GDM1 (cell line): ENCODE results near the gene HUS1.

Experiments used
- DNase-seq: peaks from one replicate; lab custom pipeline; 2025; lab: John Stamatoyannopoulos, UW

Gene HUS1

DNA sequence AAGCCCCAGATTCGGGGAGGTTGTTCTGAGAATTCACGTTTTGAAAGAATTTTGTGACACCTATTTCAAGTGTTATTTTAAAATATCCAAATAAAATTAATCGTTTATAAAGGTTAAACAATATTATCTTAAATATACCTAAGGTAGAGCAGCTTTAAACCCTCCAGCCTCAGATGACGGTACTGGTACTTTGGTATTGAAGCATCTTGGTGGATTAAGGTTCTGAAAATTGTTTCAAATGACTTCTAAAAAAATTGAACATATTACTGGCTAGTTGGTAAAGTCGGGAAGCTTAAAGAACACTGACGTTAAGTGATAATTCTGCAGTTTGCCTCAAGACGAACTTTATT, 392 bp upstream of the HUS1 start:
- DNase-seq, result no peak

DNA sequence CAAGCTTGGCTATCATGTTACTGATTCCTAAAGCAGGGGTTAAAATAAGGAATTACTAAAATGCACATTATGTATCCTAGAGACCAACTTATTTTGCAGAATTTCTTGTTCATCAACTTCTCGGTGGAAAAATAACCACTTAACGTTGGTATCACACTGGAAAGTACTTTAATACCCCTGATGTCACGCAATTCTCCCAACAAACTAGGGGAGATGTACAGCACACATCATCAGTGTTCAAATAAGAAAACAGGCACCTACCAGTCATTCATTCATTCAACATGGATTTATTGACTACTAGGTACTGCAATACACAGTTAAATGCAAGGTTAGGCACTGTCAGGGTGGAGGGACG, 648 bp downstream of the HUS1 start:
- DNase-seq, result no peak

DNA sequence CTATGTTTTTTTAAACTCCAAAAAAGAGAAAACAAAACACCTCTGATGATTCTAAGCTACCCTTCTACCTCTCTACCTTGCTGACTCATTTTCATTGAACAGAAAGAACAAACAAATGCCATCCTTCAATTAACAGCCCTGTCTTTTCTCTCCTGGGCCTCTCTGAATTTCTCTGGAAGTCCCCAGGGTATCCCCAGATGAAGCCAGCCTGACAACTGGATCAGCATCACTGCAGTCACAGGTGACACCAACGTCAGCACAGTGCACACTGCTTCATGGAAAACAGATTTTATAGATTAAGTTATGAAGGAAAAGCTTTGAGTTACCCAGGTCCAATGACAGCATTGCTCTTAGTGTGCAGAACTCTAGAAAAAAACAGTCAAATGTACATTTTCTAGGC, 5.7 kb downstream of the HUS1 start:
- no peak for DNase-seq

DNA sequence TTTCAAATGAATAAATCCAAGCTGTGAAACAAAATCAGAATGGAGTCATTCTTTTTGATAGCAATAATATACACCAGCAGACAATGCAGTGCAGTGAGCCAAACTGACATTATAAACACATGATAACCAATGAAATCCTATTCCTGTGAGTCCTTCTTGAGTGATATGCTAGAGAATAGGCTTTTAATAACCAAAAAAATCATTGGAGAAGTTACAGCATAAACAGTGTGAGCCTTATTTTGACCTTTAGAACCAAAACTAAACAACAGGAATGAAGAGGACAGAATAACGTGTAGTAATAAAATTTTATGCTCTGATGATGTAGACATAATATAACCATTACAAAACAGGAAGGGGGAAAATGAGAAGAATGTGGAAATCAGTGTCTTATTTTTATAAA, 8.7 kb downstream of the HUS1 start:
- DNase-seq, result no peak

DNA sequence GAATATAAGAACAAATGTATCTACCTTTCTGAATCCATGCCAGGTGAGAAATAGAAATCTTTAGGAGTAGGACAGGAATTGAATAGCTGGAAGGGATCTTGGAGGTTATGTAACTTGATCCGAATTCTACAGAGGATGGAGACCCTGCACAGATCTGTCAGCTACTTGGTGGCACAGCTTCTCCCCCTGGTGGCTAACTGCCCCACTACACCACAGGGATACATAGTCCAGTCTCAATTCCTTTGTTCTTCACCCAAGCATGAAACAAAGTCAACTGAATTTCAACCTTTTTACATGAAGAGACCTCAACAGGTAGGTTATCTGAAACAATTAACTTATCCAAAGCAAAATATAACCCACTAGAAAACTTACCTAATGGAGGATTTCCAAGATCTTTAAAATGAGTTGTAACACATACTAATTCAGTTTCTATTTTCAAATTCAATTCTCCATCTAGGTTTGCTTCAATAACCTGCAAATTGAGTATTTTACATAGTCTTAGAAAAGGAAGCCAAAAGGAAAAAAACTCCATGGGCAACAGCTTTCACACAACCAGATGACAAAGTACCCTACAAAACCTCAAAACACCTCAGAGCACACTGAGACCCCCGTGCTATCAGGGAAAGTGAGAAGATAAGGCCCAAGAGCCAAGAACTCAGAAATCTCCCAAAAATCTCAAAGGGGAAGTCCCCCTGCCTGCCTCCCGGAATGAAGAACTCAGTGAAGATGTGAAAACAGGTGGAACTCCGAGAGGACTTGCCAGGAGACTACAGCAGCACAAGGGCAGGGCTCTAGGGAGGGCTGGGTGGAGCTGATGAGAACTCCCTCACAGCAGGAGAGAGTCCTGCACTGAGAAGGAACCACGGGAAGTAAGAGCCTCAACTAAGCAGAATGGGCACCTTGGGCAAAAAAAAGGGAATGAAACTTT, 10.3 kb downstream of the HUS1 start:
- peak; percentile 46 for DNase-seq

DNA sequence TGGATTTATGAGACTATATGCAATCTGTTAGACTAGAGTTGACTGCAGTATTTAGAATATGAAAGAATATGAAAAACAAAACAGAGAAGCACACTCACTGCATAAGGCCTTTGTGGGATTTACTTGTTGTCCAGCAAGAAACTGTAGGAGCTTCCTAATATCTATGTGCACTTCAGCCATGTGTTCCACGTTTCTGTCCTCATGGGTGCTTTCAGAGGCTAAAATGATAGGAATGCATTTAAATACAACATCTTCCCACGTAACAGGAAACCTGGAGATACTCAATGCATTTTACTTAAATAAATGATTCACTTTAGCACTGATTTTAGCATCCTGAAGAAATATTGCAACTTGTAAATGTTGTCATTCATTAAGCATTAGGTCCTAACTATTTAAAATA, 11.7 kb downstream of the HUS1 start:
- no peak for DNase-seq

DNA sequence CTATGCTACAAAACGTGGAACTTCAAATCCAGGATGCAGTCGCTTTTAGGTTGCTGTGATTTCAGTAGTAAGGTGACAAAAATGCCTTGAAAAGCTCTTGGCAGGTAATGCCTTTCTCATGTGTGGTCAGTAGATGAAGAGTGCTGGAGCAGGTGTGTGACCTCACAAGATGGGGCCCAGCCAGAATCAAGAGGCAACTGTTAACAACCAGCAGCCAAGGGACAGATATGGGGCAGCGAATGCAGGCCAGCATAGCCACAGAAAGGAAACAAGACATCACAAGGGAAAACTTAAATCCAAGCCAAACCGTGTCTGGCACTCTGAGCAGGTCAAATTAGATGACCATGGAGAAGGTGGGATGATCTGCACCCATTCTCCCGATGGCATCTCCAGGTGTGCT, 12.3 kb downstream of the HUS1 start:
- DNase-seq, result no peak

DNA sequence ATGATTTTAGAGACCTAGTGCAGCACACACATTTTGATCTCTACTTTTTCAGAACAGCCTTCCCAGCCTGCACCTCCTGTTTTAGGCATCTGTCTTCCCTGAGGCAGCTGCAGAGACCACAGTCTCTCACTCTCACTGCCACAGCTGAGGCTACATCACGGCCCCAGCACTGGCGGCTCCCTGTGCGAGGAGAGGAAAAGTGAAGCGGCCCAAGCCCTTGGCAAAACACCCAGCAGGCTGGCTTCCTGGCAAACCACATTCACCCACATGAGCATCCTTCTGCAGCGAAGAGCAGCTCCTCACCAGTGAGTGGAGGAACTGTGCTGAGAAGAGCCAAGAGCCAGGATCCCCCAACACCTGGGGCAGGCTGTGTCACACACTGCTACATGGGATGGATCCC, 14.0 kb downstream of the HUS1 start:
- DNase-seq, result no peak

DNA sequence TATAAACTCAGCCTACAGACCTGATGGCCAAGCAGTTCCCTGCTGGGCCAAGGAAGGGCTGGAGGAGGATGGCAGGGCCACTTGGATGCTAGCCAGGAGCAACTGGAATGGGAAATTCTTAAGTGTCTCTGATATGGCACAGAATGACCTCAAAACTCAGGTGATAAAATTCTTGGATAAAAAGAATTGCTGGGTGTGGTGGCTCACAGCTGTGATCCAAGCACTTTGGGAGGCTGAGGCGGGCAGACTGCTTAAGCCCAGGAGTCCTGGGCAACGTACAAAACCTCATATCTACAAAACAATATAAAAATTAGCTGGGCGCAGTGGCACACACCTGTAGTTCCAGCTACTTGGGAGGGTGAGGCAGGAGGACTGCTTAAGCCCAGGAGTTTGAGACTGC, 17.2 kb downstream of the HUS1 start:
- DNase-seq, result no peak

DNA sequence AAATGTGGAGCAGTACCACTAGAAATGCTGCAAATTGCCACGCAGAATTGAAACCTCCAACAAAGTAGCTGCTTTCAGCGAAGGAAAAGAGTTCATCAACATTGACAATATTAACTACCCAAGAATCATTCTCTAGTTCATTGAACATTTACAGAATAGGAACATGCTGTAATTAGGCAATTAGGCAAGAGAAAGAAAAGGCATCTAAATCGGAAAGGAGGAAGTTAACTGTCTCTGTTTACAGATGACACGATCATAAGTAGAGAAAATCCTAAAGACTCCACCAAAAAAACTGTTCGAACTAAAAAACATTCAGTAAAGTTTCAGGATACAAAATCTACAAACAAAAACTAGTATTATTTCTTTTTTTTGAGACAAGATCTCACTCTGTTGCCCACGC, 22.3 kb downstream of the HUS1 start:
- DNase-seq, result no peak

DNA sequence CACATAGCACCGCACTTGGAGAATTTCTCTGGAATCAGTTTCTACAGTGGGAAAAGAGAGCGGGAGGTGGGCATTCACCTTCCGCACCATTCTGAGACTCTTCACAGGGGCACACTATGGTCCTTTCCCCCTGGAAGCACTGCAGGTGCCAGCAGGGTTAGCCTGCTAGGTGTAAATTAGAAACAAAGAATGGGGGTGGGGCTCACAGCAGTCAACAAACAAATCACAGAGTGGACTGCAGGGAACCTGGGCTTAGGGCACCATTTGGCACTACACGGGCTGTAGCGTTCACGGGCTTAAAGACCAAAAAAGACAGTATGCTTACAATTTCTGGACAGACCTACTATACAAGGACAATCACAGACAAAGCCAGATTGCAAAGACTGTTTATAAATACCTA, 23.2 kb downstream of the HUS1 start:
- no peak for DNase-seq

DNA sequence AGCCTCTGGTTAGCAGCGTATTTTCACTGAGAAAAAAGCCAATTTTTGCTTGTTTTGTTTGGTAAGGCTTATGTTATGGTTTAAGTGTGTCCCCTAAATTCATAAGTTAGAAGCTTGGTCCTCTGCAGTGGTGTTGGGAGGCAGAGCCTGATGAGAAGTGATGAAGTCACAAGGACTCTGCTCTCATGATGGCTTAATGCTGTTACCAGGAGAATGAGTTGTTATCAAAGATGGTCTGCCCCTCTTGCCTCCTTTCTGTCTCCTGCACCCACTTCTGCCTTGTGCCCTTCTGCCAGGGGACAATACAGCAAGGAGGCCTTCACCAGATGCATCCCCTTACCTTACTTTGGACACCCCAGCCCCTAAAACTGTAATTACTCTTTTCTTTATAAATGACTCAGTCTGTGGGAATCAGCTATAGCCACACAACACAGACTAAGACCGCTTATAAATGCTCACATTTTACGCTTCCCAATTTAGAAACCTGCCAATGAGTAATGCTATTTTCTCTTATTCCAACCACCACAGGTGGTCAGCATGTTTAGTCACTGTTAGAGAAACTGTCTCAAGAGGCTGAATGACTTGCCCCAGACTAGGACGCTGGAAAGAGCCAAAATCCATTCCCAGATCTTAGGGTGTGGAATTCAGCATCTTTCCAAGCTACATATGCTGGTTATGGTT, 25.0 kb downstream of the HUS1 start:
- DNase-seq, result no peak

DNA sequence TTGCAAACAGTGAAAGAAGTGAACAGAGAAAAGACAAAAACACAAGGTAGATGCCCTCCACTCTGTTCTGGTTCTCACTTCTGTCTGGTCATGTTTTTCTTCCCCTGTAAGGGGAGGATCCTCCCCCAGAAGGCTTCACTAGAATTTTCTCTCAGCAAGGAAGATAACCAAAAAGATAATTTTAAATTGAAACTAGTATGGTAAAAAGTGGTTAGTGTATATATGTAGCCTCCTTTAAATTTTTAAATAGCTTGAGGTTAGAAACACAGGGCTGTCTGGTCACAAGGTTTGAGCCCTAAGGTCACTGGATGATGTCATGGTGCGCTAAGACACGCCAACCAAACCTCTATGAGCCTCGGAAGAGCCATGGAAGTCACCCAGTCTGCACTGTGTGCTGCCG, 25.6 kb downstream of the HUS1 start:
- DNase-seq, result no peak

DNA sequence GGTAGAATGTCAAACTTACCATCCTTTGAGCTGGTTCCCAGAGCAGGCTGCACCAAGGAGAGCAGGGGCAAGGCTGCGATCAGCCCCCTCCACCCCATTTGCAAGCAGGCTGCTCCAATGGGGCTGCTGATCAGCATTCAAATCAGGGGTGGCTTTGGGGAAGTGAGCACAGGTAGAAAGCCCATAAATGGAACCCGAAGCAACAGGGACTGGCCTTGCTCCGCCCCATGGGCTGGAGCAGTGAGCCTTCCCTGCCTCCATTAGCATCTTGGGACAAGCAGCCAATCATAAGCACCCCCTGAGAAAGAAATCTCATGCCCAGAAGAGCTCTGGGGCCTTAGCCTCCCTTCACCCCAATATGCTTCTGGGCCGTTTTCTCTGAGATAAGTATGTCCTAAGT, 27.2 kb downstream of the HUS1 start:
- DNase-seq, result no peak

DNA sequence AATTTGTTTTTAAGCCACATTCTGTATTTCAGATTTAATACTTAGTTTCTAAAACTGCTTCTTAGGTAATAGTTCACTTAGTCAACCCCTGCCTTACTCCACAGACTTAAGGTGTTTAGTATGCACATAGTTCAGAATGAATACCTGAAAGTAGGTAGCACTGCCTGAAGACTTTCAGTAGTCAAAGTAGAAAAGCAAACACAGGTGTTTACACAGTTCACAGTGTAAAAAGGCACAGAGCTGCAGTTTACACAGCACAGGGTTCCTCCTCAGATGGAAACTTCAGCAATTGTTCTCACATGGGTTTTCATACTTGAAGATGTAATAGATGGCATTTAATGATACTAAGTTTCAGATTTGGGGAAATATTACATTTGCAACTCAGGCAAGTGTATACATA, 28.0 kb downstream of the HUS1 start:
- no peak for DNase-seq

DNA sequence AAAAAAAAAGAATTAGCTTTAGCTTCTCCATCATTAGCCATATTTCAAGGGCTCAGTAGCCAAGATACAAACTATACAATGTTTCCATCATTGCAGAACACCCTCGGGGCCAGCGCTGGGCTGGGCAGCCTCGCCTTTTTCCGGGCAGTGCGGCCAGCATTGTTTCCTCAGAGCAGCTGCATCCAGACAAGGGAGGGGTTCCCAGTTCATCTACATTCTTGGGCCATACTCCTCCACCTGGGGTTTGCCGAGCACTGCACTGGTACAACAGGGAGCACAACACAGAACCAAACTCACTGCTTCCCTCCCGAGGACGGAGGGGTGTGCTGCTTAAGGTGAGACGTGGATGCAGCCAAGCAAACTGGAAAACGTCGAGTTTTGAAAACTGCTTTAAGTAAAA, 28.7 kb downstream of the HUS1 start:
- no peak for DNase-seq

DNA sequence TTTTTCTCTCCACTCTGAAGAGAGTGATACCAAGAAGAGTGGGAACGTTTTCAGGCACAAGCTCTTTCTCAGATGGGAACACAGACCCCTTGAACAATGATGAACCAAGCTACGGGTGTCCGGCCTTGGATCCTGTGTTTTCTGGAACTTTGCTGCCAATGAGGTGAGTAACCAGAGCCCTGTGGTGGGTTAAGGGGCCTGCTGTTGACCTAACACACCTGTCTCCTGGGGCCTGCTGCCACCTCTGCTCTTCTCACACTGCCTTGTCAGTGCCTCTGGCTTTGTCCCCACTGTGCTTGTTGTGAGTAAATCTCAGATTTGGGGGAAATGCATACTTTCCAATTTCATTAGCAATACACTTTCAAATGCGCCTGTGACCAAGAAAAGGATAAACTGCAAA, 29.7 kb downstream of the HUS1 start:
- DNase-seq, result no peak

DNA sequence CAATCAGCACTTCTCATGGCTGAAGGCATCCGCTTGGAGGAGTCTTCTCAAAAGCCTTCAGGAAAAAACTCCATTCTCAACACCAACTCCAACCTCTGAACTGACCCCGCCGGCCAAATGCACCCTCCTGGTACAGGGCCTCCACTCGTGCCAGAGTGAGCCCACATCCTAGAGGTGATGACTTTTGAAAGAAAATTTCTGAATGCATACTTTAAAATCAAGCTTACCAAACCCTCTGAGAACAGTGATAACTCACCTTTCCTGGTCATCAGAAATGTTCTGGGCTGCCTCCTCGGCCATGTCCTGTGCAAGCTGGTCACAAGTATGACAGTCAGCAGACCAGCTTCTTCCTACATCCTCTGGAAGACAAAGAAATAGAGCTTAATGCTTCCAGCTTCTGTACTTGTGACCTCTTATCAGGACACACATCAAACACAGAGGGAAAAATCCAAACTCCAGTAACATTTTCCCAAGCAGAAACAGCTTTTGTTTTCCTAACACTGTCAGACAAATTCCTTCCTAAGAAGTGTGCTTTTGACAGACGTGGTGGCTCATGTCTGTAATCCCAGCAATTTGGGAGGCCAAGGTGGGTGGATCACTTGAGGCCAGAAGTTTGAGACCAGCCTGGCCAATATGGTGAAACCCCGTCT, 31.1 kb downstream of the HUS1 start, which contains the start of gene PKD1L1:
Gene PKD1L1 (minus strand): TSS at position 326 of the 650 bp plus-strand sequence. CDS start 26 bp downstream, at position 300.
- DNase-seq, result no peak

DNA sequence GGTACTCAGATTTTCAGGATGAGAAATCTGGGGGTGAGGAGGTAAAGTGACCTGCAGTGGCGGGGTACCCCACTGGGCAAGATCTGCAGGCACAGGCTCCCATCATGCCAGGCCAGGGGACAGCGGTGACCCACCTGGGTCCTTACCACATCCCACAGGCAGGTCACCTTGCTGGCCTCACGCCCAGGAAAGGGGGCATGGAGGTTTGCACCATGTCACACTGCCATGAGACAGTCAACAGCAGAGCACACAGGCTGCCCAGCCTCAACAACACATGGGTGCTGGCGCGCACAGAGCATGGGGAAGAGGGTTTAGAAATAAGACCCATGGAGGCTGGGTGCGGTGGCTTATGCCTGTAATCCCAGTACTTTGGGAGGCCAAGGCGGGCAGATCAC, 32.1 kb downstream of the HUS1 start:
- no peak for DNase-seq

DNA sequence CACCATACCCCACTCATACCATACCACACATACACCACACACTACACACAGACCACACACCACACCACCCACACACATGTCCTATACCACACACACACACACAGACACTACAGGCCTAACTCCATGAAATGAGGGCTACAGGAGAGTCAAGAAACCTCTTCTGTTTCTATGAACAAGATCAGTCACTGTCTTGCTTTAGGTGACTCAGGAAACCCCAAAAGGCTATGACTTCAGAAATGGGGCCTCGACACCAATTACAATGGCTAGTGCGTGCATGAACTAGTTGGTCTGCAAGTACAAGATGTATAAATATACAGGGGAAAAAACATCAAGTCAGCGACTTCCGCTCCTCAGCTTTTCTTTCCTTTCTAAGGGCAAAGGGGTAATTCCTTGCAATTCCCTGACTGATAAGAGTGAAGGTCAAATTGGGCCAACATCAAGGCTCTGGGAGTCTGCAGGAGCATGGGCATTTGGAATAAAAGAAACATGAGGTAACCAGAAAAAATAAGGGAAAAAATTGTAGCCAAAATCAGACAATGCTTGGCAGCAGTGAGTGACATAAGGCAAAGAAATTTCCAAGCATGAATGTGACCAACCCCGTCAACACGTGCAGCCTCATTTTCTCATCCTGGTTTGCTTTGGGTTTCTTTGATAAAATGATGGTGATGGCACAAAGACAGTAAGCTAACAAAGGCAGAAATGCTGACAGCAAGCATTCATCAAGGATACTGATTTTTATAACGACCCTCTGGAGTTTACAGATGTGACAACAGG, 32.6 kb downstream of the HUS1 start:
- DNase-seq, result no peak

DNA sequence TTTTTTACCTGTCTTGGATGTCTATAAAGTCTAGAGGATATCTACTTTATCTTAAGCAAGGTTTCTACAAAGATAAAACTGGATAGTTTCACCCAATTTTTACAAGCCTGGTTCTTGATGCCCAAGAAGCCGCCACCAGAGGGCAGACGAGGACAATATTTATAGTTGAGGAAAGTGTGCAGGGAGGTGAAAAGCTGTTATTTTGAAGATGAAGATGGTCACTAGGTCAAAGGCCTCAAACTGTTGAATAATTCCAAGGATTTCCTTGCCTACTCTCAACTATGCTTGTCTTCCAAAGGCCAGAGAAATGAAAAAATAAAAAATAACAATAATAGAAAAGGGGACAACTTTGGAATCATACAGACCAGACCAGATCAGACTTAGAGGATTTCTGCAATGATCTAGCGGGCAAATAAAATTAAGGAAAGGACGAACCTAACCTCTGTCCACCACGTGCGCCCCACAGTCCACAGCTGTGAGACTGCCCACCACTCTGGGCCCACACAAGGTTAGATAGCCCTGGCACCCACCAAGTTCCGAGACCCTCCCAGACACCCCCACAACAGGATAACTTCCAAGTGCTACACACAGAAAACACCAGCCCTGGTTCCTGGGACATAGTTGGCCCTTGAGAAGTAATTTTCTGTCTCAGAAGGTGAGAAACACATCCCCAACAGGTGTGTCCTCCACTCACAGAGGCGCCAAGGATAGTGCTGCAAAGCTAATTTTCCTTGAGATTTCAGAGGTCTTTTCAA, 34.0 kb downstream of the HUS1 start:
- no peak for DNase-seq
